Mesothelial cell of epicardium (in vitro differentiated cells): Measurements from ENCODE around the gene EGFLAM. TPM values are rescaled to one million over a fixed set of nuclear protein-coding genes. Genes with fewer than 3 reads are reported as not detected.

ENCODE experiments used
- DNase-seq, 2 experiments: peaks; one replicate each; pipeline ENCODE4 v3.0.0; 2021; ENCODE audit warnings: low spot score in 2 of 2; ENCODE audit not compliant: unreplicated experiment in 2 of 2
- H3K27ac Mint-ChIP-seq: 2 replicates; pipeline ENCODE4 v1.8.0; 2021; ENCODE audit warnings: mixed read lengths
- H3K27me3 Mint-ChIP-seq: 2 replicates; pipeline ENCODE4 v1.8.0; 2021; ENCODE audit warnings: low read depth, mixed read lengths
- H3K36me3 Mint-ChIP-seq: 2 replicates; pipeline ENCODE4 v1.8.0; 2021; ENCODE audit warnings: mixed read lengths
- H3K4me1 Mint-ChIP-seq: 2 replicates; pipeline ENCODE4 v1.8.0; 2021; ENCODE audit warnings: mixed read lengths
- H3K4me3 Mint-ChIP-seq: 2 replicates; pipeline ENCODE4 v1.8.0; 2021; ENCODE audit warnings: mild to moderate bottlenecking, moderate library complexity, mixed read lengths
- H3K9me3 Mint-ChIP-seq: 2 replicates; pipeline ENCODE4 v1.8.0; 2021; ENCODE audit warnings: mixed read lengths
- CTCF ChIP-seq: fragments of 200-600 bp; sonication (generic); IDR thresholded peaks from one replicate; pipeline ENCODE4 v1.5.0; 2021; ENCODE audit warnings: antibody characterized with exemption; ENCODE audit not compliant: unreplicated experiment
- total RNA-seq: library from RNA; stranded (reverse); gene quantifications from 3 replicates; pipeline ENCODE4 v1.2.1, GENCODE V29; 2021

EGFLAM gene
- total RNA-seq, 1 donor from 2014 or later: 6.8 TPM

DNA sequence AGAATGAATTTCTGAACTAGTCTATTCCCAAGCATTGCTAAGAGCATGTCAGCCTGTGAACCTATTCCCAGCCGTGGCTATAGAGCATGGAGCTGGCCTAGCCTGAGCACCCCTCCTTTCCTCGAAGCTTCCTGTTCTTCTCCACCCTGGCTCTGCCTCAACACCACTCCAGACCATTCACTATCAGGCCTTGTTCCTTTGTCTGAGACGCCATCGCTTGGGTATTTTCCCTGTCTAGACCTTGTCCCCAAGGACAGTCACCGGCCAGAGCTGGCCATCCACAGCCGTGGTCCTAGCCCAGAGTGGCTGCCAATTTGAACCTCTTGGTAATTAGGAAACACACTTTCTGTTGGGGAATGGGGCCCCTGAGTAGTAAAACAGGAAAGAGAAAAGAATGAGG lies 192.3 kb downstream of the EGFLAM start:
- no peaks in the 10 kb centered on the region for H3K36me3 Mint-ChIP-seq
- DNase-seq: no peak

GRCh38 chr5:38451074-38451725 lies 192.8 kb downstream of the EGFLAM start:
- no peak overlapping the region for H3K27ac Mint-ChIP-seq
- no peak for DNase-seq
- no peak for TF ChIP-seq CTCF
- peaks cover 6% of the 10 kb centered on the region for H3K27me3 Mint-ChIP-seq
- H3K9me3 Mint-ChIP-seq: no peaks in the 10 kb centered on the region
- peaks cover 8% of the 10 kb centered on the region for H3K4me1 Mint-ChIP-seq
- no peaks in the 10 kb centered on the region for H3K36me3 Mint-ChIP-seq
- H3K4me3 Mint-ChIP-seq: no peak overlapping the region

More for the DNA sequence above, 192.3 kb downstream of the EGFLAM start:
- Mint-ChIP-seq H3K27ac (no peak overlapping the region), H3K4me3 (no peak overlapping the region), H3K9me3 (no peaks in the 10 kb centered on the region), H3K4me1 (peaks cover 9% of the 10 kb centered on the region), H3K27me3 (peaks cover 5% of the 10 kb centered on the region)
- TF ChIP-seq CTCF: no peak

GRCh38 chr5:38452201-38452600 lies 193.8 kb downstream of the EGFLAM start:
- H3K4me1 Mint-ChIP-seq: no peaks in the 10 kb centered on the region
- H3K27ac Mint-ChIP-seq: no peak overlapping the region
- H3K9me3 Mint-ChIP-seq: no peaks in the 10 kb centered on the region
- H3K27me3 Mint-ChIP-seq: peaks cover 3% of the 10 kb centered on the region
- no peak overlapping the region for H3K4me3 Mint-ChIP-seq
- no peak for TF ChIP-seq CTCF
- no peaks in the 10 kb centered on the region for H3K36me3 Mint-ChIP-seq
- DNase-seq: no peak

DNA sequence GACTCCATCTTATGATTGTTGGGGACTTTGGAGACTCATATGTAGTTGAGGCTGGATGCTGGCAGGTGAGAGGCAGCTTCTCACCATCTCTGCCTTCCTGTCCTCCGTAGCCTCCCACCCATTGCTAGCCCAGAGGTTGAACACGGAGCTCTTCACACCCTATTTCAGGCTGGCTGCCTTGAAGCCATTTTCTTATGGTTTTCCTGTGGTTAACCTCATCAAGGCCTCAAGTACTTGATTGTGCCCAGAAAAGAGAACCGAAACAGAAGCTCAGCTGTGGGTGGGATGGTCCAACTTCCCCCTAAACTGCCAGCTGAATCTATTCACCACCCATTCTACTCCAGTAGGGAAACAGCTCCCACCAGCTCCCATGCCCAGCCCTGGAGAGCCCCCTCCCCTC lies 195.1 kb downstream of the EGFLAM start:
- Mint-ChIP-seq H3K9me3 (no peaks in the 10 kb centered on the region), H3K27ac (no peak overlapping the region)
- DNase-seq: no peak

GRCh38 chr5:38453921-38454320 lies 195.6 kb downstream of the EGFLAM start:
- Mint-ChIP-seq H3K27me3 (peaks cover 3% of the 10 kb centered on the region), H3K4me3 (no peak overlapping the region), H3K9me3 (no peaks in the 10 kb centered on the region), H3K27ac (no peak overlapping the region), H3K4me1 (no peaks in the 10 kb centered on the region), H3K36me3 (no peaks in the 10 kb centered on the region)
- TF ChIP-seq CTCF: no peak
- no peak for DNase-seq

More for the DNA sequence above, 195.1 kb downstream of the EGFLAM start:
- no peaks in the 10 kb centered on the region for H3K4me1 Mint-ChIP-seq
- no peaks in the 10 kb centered on the region for H3K36me3 Mint-ChIP-seq
- no peak for TF ChIP-seq CTCF
- no peak overlapping the region for H3K4me3 Mint-ChIP-seq
- H3K27me3 Mint-ChIP-seq: peaks cover 3% of the 10 kb centered on the region

DNA sequence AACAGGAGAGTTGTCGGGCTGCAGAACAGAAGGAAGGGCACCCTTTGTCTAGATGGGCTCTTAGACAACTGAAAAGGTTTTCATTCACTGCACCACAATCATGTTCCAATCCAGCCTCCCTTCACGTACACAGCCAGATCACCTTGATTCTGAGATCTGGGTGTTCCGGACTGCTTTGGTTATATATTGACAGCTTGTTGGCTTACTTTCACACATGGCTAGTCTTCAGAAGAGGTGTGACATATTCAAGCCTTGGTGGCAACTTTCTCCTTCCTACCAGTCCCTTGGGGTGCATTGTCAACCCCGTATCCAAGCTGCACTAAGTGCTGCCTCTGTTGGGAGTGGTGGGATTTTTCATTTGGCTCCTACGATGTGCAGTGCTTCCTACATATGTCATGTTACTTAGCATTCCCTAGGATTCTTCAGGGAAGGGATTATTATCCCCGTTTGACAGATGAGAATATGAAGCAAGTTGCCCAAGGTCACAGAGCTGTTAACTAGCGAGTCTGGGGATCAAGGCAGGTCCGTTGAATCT lies 197.5 kb downstream of the EGFLAM start:
- no peak for DNase-seq
- Mint-ChIP-seq H3K27ac (no peak overlapping the region), H3K9me3 (no peaks in the 10 kb centered on the region), H3K4me3 (no peak overlapping the region), H3K27me3 (peaks cover 3% of the 10 kb centered on the region), H3K4me1 (no peaks in the 10 kb centered on the region), H3K36me3 (no peaks in the 10 kb centered on the region)
- no peak for TF ChIP-seq CTCF
